HepG2 (cell line): Measurements from ENCODE around the gene SEMA7A. TPM values are rescaled to one million over a fixed set of nuclear protein-coding genes. Genes with fewer than 3 reads are reported as not detected.
A peak's percentile ranks its signal among the peaks of the same experiment; 100 is the strongest.

Experiments used
- HDAC2 ChIP-seq: sonication (generic); formaldehyde crosslinking; IDR thresholded peaks from 2 replicates; pipeline ENCODE4 v1.4.0; 2020; ENCODE audit warnings: missing genetic modification reagents
- PTBP1 ChIP-seq: fragments of 200-400 bp; formaldehyde crosslinking; IDR thresholded peaks from 2 replicates; pipeline ENCODE4 v1.6.1; 2018; ENCODE audit warnings: low read length, low read depth; ENCODE audit not compliant: poor library complexity, severe bottlenecking
- TRIM24 ChIP-seq: sonication (generic); formaldehyde crosslinking; IDR thresholded peaks from 2 replicates; pipeline ENCODE4 v1.8.0; 2022; ENCODE audit warnings: mild to moderate bottlenecking, missing genetic modification reagents
- ZBTB44 ChIP-seq: sonication (generic); formaldehyde crosslinking; IDR thresholded peaks from 2 replicates; pipeline ENCODE4 v1.4.0; 2020; ENCODE audit warnings: missing genetic modification reagents
- ZNF768 ChIP-seq: sonication (generic); formaldehyde crosslinking; IDR thresholded peaks from 2 replicates; pipeline ENCODE4 v1.4.0; 2020; ENCODE audit warnings: missing genetic modification reagents
- polyA plus RNA-seq, 8 experiments: library from polyadenylated mRNA; depleted of rRNA in 3 of 8; stranded (reverse) in 7 of 8; unstranded in 1 of 8; fragments of >200 nt; fragmentation: Illumina TruSeq in 4 of 8; extraction: Trizol in 4 of 8; gene quantifications; 2 replicates each; pipeline versions ENCODE4 v1.2.1 to v1.2.3, GENCODE V29; 2011 to 2016; ENCODE audit warnings: low read depth in 4 of 8, missing spikeins in 1 of 8, mixed read lengths in 1 of 8; ENCODE audit not compliant: insufficient read depth in 1 of 8
- total RNA-seq, 5 experiments: library from RNA; depleted of rRNA; stranded (reverse); fragments of >200 nt; fragmentation: Illumina TruSeq; extraction: Trizol; gene quantifications; 2 replicates each; pipeline ENCODE4 v1.2.3, GENCODE V29; 2016; ENCODE audit warnings: low read depth in 1 of 5
- TF ChIP-seq, protein P1 (sequence below): sonication (generic); formaldehyde crosslinking; IDR thresholded peaks from 2 replicates; pipeline ENCODE4 v1.4.0; 2020; ENCODE audit warnings: missing genetic modification reagents, borderline replicate concordance
- TF ChIP-seq, protein P2 (sequence below): sonication (generic); formaldehyde crosslinking; IDR thresholded peaks from 2 replicates; pipeline ENCODE4 v1.4.0; 2020; ENCODE audit warnings: mild to moderate bottlenecking, missing genetic modification reagents

The SEMA7A gene
- total and polyA plus RNA-seq, 2 of the 13 experiments (the other 11 are each of a cell fraction or from before 2014, with no cell fraction given): 9.0 to 15.8 TPM

DNA sequence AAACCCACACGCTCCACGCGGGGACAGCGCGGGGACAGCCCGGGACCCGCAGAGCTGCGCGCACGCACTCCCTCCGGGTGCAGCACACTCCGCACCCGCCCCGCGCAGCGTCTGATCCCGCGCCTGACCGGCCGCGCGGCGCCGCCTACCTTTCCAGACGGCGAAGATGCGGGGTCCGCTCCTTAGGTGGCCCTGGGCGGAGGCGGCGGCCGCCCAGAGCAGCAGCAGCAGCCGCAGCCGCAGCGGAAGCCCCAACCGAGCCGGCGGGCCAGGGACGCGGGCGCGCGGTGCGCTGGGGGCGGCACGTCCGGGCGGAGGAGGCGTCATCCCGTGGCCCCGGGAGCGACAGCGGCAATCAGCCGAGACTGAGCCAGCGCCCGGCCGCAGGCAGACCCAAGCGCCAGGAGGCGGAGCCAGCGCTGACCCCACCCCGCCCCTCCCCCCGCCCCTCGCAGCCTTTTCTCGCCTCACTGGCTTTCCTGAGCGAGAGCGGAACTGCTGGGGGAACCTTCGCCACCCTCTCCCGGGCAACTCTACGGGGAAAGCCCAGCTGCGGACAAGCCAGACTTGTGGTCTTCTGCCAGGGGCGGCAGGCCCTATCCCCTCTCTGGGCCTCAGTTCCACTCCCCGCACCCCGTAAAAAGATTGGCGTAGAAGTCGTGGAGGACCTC is at the start of gene SEMA7A (continued):
- no peak for TF ChIP-seq ZBTB44
- TF ChIP-seq ZNF768: peak; percentile 75
- no peak for TF ChIP-seq TRIM24 (CRISPR knock-in tag)
- no peak for TF ChIP-seq PTBP1
- TF ChIP-seq HDAC2 (CRISPR knock-in tag): no peak
- TF ChIP-seq, protein P1, sequence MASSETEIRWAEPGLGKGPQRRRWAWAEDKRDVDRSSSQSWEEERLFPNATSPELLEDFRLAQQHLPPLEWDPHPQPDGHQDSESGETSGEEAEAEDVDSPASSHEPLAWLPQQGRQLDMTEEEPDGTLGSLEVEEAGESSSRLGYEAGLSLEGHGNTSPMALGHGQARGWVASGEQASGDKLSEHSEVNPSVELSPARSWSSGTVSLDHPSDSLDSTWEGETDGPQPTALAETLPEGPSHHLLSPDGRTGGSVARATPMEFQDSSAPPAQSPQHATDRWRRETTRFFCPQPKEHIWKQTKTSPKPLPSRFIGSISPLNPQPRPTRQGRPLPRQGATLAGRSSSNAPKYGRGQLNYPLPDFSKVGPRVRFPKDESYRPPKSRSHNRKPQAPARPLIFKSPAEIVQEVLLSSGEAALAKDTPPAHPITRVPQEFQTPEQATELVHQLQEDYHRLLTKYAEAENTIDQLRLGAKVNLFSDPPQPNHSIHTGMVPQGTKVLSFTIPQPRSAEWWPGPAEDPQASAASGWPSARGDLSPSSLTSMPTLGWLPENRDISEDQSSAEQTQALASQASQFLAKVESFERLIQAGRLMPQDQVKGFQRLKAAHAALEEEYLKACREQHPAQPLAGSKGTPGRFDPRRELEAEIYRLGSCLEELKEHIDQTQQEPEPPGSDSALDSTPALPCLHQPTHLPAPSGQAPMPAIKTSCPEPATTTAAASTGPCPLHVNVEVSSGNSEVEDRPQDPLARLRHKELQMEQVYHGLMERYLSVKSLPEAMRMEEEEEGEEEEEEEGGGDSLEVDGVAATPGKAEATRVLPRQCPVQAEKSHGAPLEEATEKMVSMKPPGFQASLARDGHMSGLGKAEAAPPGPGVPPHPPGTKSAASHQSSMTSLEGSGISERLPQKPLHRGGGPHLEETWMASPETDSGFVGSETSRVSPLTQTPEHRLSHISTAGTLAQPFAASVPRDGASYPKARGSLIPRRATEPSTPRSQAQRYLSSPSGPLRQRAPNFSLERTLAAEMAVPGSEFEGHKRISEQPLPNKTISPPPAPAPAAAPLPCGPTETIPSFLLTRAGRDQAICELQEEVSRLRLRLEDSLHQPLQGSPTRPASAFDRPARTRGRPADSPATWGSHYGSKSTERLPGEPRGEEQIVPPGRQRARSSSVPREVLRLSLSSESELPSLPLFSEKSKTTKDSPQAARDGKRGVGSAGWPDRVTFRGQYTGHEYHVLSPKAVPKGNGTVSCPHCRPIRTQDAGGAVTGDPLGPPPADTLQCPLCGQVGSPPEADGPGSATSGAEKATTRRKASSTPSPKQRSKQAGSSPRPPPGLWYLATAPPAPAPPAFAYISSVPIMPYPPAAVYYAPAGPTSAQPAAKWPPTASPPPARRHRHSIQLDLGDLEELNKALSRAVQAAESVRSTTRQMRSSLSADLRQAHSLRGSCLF (CRISPR knock-in tag): no peak
- TF ChIP-seq, protein P2, sequence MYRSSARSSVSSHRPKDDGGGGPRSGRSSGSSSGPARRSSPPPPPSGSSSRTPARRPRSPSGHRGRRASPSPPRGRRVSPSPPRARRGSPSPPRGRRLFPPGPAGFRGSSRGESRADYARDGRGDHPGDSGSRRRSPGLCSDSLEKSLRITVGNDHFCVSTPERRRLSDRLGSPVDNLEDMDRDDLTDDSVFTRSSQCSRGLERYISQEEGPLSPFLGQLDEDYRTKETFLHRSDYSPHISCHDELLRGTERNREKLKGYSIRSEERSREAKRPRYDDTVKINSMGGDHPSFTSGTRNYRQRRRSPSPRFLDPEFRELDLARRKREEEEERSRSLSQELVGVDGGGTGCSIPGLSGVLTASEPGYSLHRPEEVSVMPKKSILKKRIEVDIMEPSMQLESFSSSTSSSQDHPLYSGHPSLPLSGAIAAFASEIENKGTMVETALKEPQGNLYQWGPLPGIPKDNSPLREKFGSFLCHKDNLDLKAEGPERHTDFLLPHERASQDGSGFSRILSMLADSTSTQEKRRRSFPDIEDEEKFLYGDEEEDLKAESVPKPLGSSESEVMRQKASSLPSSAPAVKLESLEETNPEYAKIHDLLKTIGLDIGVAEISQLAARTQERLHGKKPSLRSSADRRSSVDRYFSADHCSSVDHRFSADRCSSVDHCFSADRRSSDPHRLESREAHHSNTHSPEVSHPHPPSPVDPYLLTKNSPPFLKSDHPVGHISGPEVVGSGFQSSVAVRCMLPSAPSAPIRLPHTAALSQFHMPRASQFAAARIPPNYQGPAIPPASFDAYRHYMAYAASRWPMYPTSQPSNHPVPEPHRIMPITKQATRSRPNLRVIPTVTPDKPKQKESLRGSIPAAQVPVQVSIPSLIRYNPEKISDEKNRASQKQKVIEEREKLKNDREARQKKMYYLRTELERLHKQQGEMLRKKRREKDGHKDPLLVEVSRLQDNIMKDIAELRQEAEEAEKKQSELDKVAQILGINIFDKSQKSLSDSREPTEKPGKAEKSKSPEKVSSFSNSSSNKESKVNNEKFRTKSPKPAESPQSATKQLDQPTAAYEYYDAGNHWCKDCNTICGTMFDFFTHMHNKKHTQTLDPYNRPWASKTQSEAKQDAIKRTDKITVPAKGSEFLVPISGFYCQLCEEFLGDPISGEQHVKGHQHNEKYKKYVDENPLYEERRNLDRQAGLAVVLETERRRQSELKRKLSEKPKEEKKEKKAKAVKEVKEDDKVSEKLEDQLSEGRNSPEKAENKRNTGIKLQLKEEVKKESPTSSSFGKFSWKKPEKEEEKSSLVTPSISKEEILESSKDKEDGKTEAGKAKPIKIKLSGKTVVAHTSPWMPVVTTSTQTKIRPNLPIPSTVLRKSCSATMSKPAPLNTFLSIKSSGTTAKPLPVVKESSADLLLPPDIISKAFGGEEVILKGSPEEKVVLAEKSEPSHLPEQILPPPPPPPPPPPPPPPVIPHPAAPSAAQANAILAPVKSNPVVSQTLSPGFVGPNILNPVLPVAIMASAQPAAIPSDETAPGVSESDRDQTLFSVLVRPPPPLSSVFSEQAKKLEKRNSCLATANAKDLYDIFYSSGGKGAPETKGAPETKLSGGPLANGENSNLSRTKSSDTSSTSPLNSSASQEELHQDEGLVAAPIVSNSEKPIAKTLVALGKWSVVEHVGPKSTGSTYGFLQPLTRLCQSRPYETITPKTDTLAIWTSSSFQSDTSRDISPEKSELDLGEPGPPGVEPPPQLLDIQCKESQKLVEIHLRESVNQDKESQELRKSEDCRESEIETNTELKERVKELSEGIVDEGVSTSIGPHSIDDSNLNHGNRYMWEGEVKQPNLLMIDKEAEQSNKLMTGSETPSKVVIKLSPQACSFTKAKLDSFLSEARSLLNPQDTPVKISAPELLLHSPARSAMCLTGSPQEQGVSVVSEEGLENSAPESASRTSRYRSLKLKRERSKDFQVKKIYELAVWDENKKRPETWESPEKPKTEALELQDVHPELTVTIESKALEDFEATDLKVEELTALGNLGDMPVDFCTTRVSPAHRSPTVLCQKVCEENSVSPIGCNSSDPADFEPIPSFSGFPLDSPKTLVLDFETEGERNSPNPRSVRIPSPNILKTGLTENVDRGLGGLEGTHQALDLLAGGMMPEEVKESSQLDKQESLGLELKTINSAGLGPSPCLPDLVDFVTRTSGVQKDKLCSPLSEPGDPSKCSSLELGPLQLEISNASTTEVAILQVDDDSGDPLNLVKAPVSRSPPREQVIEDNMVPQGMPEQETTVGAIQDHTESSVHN: no peak
